OCI-LY7 (cell line): ENCODE results near the gene BBX. TPM values are rescaled to one million over a fixed set of nuclear protein-coding genes. Genes with fewer than 3 reads are reported as not detected.

Experiments
- BruUV-seq: library from RNA; stranded (reverse); fragments of 400-500 nt; replicated peaks from 2 replicates; lab custom pipeline; 2021; lab: Mats Ljungman, UMichigan
- CTCF ChIA-PET: fragments of 300-600 bp; sonication (Branson Sonifier 250); formaldehyde crosslinking; loops from one replicate; lab custom pipeline; 2022; ENCODE audit warnings: antibody characterized with exemption; ENCODE audit not compliant: unreplicated experiment; lab: Charles Lee
- POLR2A ChIA-PET: fragments of 300-600 bp; sonication (Branson Sonifier 250); formaldehyde crosslinking; loops from one replicate; lab custom pipeline; 2022; ENCODE audit warnings: antibody characterized with exemption; lab: Charles Lee
- DNase-seq: peaks from one replicate; pipeline ENCODE4 v3.0.0-alpha.2; 2015; ENCODE audit warnings: low spot score
- H2AFZ ChIP-seq: fragments of 200-600 bp; sonication (generic), shearing (Covaris generic); 2 replicates; pipeline ENCODE4 v1.6.1; 2014; ENCODE audit warnings: mild to moderate bottlenecking, antibody characterized with exemption, low read length, moderate library complexity
- H3K27ac ChIP-seq: fragments of 200-600 bp; sonication (generic); 2 replicates; pipeline ENCODE4 v1.5.1; 2014; ENCODE audit warnings: mixed run types, low read depth, mild to moderate bottlenecking, moderate library complexity, low read length, inconsistent platforms; ENCODE audit not compliant: poor library complexity, severe bottlenecking
- H3K36me3 ChIP-seq: fragments of 200-600 bp; sonication (generic); 2 replicates; pipeline ENCODE4 v1.6.1; 2014; ENCODE audit warnings: mild to moderate bottlenecking, antibody characterized with exemption, low read length, moderate library complexity, mixed read lengths; ENCODE audit not compliant: insufficient read depth
- H3K4me1 ChIP-seq: fragments of 200-600 bp; sonication (generic); 2 replicates; pipeline ENCODE4 v1.5.1; 2014; ENCODE audit warnings: mild to moderate bottlenecking, low read length; ENCODE audit not compliant: insufficient read depth, poor library complexity, severe bottlenecking
- H3K4me2 ChIP-seq: fragments of 200-600 bp; sonication (generic); 2 replicates; pipeline ENCODE4 v1.6.1; 2014; ENCODE audit warnings: mild to moderate bottlenecking, low read length
- H3K4me3 ChIP-seq: fragments of 200-600 bp; sonication (generic); 2 replicates; pipeline ENCODE4 v1.5.1; 2014; ENCODE audit warnings: mild to moderate bottlenecking, low read depth, low read length; ENCODE audit not compliant: poor library complexity, severe bottlenecking
- H3K79me2 ChIP-seq: fragments of 200-600 bp; sonication (generic); 2 replicates; pipeline ENCODE4 v1.6.1; 2016; ENCODE audit warnings: low read depth, mild to moderate bottlenecking, low read length, moderate library complexity, mixed read lengths; ENCODE audit not compliant: insufficient read depth
- H3K9me2 ChIP-seq: fragments of 200-600 bp; sonication (generic); 2 replicates; pipeline ENCODE4 v1.6.1; 2016; ENCODE audit warnings: mild to moderate bottlenecking, low read length, mixed read lengths; ENCODE audit not compliant: insufficient read depth
- H3K9me3 ChIP-seq: fragments of 200-600 bp; sonication (generic); 2 replicates; pipeline ENCODE4 v1.6.1; 2014; ENCODE audit warnings: mild to moderate bottlenecking, mixed run types, low read length, mixed read lengths
- H4K20me1 ChIP-seq: fragments of 200-600 bp; sonication (generic); 2 replicates; pipeline ENCODE4 v1.6.1; 2014; ENCODE audit warnings: mild to moderate bottlenecking, antibody characterized with exemption, low read length, moderate library complexity, mixed read lengths; ENCODE audit not compliant: insufficient read depth
- CTCF ChIP-seq: fragments of 200-600 bp; sonication (generic); conservative IDR thresholded peaks from 2 replicates; pipeline ENCODE4 v1.5.1; 2014; ENCODE audit warnings: mild to moderate bottlenecking, antibody characterized with exemption, low read length, moderate library complexity, mixed read lengths
- EZH2phosphoT487 ChIP-seq: fragments of 200-600 bp; sonication (generic); IDR thresholded peaks from 2 replicates; pipeline ENCODE4 v1.6.1; 2018; ENCODE audit warnings: low read depth, borderline replicate concordance, mild to moderate bottlenecking, mixed run types, antibody characterized with exemption, low read length, moderate library complexity, mixed read lengths
- intact Hi-C: fragments of 100-400 bp; cut with micrococcal nuclease; formaldehyde crosslinking; loops from one replicate; pipeline ENCODE4 v1.10.0; 2022; ENCODE audit not compliant: unreplicated experiment
- total RNA-seq, 2 experiments: library from RNA; depleted of rRNA in 1 of 2; stranded (reverse); fragments of >200 nt in 1 of 2; shearing (Covaris generic) in 1 of 2; gene quantifications; 2 replicates each; pipeline ENCODE4 v1.2.3, GENCODE V29; 2014 to 2022

Gene BBX
- total RNA-seq, 2 experiments from 2014 or later: 27.0 to 49.8 TPM

GRCh38 chr3:107663266-107663665 lies 140.5 kb downstream of the BBX start:
- no TSS peak for BruUV-seq

GRCh38 chr3:107664614-107665013 lies 141.9 kb downstream of the BBX start:
- ChIA-PET CTCF (no interaction called here), POLR2A (interaction anchor here (1.3 to 1.5 kb wide), 2 partner anchors 11 to 13 kb away, joined by 4 to 5 read pairs; no protein-coding TSS in a partner anchor)
- Histone ChIP-seq H3K9me3 (no peaks in the 10 kb centered on the region), H3K36me3 (no peaks in the 10 kb centered on the region), H3K9me2 (no peaks in the 10 kb centered on the region), H3K4me3 (no peak overlapping the region), H3K4me1 (no peaks in the 10 kb centered on the region), H3K79me2 (no peaks in the 10 kb centered on the region), H3K4me2 (no peak overlapping the region), H3K27ac (no peak overlapping the region), H4K20me1 (peaks cover 9% of the 10 kb centered on the region; the same call in 1 of the 2 replicates), H2AFZ (no peak overlapping the region)
- intact Hi-C loops: no loop called here
- TF ChIP-seq EZH2phosphoT487 (no peak), CTCF (peak; percentile 31; the same call in 1 of the 2 replicates)
- DNase-seq: no peak
- no TSS peak for BruUV-seq

More at GRCh38 chr3:107663266-107663665, 140.5 kb downstream of the BBX start:
- TF ChIP-seq EZH2phosphoT487: no peak
- TF ChIP-seq CTCF: no peak
- DNase-seq: no peak
- ChIA-PET CTCF (no interaction called here), POLR2A (no interaction called here)
- H3K4me1 ChIP-seq: no peaks in the 10 kb centered on the region
- H3K36me3 ChIP-seq: no peaks in the 10 kb centered on the region
- H3K4me3 ChIP-seq: no peak overlapping the region
- intact Hi-C loops: no loop called here
- no peak overlapping the region for H3K27ac ChIP-seq
- no peak overlapping the region for H2AFZ ChIP-seq
- H4K20me1 ChIP-seq: peaks cover 5% of the 10 kb centered on the region; the same call in 1 of the 2 replicates
- no peaks in the 10 kb centered on the region for H3K9me2 ChIP-seq
- no peaks in the 10 kb centered on the region for H3K79me2 ChIP-seq
- H3K4me2 ChIP-seq: no peak overlapping the region
- H3K9me3 ChIP-seq: no peaks in the 10 kb centered on the region

GRCh38 chr3:107665351-107665750 lies 142.6 kb downstream of the BBX start:
- Histone ChIP-seq H3K4me3 (no peak overlapping the region), H3K27ac (no peak overlapping the region), H3K36me3 (no peaks in the 10 kb centered on the region), H3K79me2 (no peaks in the 10 kb centered on the region), H4K20me1 (peaks cover 9% of the 10 kb centered on the region; the same call in 1 of the 2 replicates), H3K9me3 (no peaks in the 10 kb centered on the region), H3K4me2 (no peak overlapping the region), H3K9me2 (no peaks in the 10 kb centered on the region), H3K4me1 (no peaks in the 10 kb centered on the region), H2AFZ (no peak overlapping the region)
- intact Hi-C loops: no loop called here
- ChIA-PET CTCF (no interaction called here), POLR2A (interaction anchor here (1.3 to 1.5 kb wide), 3 partner anchors 10 to 13 kb away, joined by 3 to 5 read pairs (median 4); no protein-coding TSS in a partner anchor)
- DNase-seq: no peak
- no peak for TF ChIP-seq CTCF
- no TSS peak for BruUV-seq
